Prostate gland (tissue), 2 donors: Measurements from ENCODE around the gene PLA2G4E.

Experiments
- CTCF ChIP-seq, 4 experiments: fragments of 200-600 bp in 2 of 4; fragments of 450-650 bp in 2 of 4; sonication (generic) in 2 of 4; IDR thresholded peaks; 1 replicate in 3 of 4; 2 replicates in 1 of 4; pipeline ENCODE4 v1.5.1; 2016 to 2019; ENCODE audit warnings: antibody characterized with exemption in 4 of 4, mild to moderate bottlenecking in 2 of 4, moderate library complexity in 2 of 4
- POLR2A ChIP-seq: fragments of 450-650 bp; IDR thresholded peaks from one replicate; pipeline ENCODE4 v1.6.1; 2016; ENCODE audit warnings: antibody characterized with exemption, mild to moderate bottlenecking

DNA sequence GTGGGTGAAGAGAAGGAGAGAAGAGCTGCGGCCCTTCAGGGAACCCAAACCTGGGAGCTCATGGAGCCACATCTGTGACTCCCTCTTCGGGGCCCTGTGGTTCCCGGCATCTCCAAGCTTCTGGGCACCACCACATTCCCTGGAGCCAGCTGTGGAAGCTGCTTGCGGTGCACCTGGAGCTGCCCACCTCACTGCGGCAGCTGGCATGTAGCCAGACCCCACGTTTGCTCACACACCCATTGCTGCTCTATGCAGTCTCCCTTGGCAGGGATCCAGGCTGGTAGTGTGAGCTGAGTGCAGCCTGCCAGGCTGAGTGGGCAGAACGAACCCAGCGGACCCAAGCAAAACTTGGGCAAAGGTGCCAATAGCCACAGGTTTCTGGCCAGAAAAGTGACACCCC, 16.8 kb upstream of the PLA2G4E start:
- TF ChIP-seq CTCF (IDR thresholded peaks at IDR 0.05), result no peak
- no peak for TF ChIP-seq POLR2A
